HG02610 (cell line): Measurements from ENCODE around the gene TOGARAM2.
A peak's percentile ranks its signal among the peaks of the same experiment; 100 is the strongest.

Experiments used
- ATAC-seq: cut with Tn5 transposase; IDR thresholded peaks from one replicate; pipeline ENCODE4 v1.9.1; 2021; ENCODE audit warnings: mild to moderate bottlenecking, moderate library complexity; ENCODE audit not compliant: unreplicated experiment

TOGARAM2 gene

DNA sequence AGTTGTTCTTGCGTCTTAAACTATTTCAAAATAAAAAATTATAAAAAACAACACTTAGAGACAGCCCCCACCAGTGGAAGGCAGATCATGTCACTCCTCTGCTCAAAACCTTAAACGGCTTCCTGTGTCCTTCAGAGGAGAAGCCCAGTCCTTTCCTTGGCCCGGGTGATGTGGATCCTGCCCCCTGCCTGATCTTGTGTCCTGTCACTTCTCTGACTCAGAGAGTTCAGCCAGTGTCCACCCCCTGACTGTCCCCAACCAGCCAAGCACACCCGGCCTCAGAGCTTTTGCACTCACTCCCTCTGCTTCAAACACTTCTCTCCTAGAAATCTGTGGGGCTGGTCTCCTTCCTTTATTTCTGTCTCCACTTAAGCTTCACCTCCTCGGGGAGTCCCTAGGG, 35.4 kb downstream of the TOGARAM2 start:
- no peak for ATAC-seq

DNA sequence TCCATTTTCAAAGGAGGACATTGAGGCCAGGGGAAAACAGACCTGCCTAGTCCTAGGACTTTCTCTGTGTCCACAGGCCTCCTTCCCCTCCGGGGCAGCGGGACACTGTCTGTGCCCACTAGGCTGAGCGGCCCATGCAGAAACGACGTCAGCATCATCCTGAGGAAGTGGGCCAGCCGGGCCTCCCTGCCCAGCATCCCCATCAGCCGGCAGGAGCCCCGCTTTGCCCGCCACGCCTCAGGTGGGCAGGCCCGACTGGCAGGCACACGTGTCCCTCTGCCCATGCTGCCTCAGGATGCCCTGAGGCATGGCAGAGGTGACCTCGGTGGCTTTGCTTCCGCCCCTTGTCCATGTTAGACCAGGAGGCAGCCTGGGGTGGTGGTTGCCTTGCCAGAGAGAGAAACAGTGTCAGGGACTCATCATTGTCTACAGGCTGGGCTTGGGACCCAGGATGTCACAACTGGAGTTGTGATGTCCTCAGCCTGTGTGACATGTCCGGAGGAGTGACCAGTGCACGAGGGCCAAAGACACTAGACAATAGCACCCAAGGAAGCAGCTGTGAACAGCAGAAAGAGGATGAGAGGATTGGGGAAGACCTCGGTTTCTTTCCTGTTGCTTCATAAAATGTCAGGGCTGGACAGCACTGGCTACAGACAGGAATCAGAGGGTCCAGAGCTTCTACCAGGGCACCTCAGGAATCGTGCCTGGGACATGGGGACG, 36.8 kb downstream of the TOGARAM2 start:
- no peak for ATAC-seq

DNA sequence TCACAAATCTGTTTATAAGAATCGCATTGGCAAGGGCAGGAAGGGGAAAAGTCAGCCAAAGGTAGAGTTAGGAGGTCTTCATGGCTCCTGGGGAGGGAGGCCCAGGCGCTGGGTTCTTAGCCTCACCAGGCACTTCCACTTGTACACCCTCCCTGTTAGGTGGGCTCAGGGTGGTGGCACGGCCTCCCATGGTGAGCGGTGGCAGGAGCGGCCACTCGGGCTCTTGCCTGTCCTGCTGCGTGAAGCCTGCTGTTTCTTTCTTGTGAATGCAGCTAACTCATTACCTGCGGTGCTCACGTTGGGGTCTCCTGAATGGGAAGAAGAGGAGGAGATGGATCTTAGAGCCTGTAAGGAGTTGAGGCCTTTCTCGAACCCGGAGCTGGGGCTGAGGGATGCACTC, 40.8 kb downstream of the TOGARAM2 start:
- ATAC-seq = no peak

DNA sequence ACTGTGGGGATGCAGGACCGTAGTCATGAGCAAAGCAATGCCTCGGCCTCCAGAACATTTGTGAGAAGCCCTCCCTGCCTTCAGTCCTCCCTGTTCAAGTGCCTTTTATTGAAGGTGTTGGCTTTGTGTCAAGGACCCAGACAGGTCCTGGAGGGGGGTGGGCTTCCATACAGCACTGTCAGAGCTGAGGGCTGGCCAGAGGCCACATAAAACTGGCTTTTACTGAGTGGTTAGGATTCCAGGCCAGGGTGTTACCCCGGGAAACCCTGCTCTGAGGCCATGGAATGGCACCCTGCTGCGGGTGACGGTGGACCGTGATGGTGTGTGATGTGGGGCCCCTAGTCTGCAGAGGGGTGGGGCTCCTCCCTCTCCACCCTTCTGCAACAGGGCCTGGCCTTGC, 41.6 kb downstream of the TOGARAM2 start:
- ATAC-seq = no peak

DNA sequence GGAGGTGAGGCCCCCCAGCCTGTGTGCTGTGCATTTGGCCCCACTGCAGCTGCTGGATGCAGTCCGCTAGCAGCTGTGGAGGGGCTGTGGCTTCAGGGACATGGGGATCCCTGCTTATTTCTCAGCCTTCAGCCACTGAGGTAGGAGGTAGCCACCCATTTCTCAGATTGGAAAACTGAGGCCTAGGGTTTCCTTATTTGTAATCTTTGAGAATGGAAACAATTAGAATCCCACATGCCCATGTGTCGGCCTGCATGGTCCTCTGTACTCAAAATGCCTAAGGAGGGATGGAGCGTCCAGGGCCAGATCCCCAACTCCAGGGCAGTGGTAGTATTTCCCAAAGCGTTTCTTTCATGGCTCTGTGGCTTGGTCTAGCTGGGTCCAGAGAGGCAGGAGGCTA, 42.1 kb downstream of the TOGARAM2 start:
- no peak for ATAC-seq

DNA sequence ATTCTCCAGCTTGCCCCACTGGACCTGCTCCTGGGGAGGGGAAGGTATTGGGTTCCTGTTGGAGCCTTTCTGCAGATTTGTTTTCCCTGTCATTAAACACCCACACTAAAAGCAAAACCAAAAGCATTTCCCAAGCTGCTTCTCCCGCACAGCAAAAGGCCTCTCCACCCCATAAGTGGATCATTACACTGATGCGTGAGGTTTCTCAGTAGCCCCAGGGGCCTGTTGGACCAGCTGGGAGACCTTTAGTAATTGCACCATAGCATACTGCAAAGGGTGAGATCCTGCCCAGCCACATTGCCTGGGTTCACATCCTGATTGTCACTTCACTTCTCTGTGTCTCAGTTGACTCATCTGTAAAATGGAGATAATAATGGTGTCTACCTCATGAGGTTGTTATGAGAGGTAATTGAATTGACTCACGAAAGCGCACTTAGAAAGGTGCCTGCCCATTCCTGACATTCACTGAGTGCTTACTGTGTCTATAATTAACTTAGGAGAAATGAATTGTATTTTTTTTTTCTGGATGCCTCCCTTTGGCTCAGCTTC, 43.9 kb downstream of the TOGARAM2 start:
- no peak for ATAC-seq

DNA sequence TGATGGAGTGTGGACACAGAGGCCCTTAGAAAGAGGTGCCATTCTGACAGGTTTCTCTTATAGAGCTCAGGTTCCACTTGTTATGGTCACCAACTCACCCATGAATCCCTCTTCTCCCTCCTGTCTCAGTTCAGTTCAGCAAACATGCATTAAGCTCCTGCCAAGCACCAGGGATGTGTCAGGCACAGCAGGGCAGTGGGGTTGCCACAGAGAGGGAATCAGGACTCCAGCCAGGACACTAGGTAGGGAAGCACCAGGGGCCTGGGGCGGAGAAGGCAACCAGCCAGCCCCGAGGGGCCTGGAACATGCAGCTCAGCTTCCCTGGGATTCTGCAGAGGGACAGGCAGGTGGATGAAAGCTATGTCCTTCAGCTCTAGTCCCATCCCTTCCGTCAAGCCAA, 44.6 kb downstream of the TOGARAM2 start:
- no peak for ATAC-seq

DNA sequence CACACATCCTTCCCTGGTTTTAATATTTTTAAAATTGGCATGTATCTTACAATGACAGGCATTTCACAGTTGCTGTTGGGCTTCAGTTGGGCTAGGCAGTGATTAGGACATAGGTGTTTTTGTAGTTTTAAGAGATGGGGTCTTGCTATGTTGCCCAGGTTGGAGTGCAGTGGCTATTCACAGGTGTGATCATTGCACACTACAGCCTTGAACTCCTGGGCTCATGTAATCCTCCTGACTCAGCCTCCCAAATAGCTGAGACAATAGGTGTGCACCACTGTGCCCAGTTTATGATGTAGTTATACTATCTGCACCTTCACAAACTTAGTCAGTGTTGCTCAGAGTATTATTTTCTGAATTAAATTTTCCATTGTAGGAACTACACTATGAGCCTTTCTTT, 49.9 kb downstream of the TOGARAM2 start:
- ATAC-seq = no peak

DNA sequence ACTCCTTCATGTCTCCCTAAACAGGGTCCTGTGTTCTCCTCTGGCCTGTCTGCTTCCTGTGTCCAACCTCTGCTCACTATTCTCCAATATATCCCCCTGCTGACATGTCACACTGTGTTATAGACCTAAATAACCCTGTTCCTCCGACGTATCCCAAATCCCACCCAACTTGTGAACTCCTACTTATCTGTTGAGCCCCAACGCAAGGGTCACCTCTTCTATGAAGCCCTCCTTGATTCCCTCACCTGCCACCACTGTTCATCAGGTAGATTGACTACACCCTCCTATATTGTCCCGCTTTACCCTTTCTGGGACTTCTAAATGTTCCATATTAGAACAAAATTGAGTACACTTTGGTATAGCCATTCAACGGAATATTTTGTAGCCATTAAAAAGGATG, 51.1 kb downstream of the TOGARAM2 start:
- no peak for ATAC-seq

DNA sequence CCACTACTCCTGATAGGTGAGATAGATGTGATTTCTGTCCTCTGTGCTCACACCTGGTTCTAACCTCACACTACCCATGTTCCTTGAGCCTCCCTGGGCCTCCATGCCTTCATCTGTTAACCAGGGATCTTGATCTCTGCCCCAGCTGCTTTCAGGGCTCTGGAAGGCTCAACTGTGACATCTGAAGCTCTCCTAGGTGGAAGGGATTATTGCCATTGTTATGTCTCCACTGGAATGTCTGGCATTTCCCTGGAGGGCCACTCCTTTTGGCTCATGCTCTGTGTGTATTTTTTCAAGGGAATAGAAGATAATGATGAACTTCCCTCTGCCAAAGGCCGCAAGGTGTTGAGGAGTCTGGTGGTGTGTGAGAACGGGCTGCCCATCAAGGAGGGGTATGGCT, 52.1 kb downstream of the TOGARAM2 start:
- ATAC-seq = no peak

DNA sequence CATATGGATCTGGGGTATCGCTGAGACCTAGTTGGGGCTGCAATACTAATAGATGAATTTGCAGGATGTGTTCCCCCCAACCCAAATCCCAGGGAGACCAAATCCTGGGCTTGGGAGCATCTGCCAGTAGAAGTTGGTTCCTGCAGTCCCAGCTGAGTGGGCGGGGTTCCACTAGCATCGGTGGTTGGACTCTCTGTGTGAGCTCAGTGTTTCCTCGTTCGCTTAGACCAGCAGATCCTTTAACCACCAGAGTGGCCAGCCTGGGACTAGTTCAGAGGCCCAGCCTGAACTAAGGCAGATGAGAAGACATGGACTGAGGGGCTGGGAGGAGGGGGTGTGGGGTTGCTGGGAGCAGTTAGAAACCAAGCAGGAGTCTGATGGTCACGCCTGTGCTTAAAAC, 52.6 kb downstream of the TOGARAM2 start:
- no peak for ATAC-seq

DNA sequence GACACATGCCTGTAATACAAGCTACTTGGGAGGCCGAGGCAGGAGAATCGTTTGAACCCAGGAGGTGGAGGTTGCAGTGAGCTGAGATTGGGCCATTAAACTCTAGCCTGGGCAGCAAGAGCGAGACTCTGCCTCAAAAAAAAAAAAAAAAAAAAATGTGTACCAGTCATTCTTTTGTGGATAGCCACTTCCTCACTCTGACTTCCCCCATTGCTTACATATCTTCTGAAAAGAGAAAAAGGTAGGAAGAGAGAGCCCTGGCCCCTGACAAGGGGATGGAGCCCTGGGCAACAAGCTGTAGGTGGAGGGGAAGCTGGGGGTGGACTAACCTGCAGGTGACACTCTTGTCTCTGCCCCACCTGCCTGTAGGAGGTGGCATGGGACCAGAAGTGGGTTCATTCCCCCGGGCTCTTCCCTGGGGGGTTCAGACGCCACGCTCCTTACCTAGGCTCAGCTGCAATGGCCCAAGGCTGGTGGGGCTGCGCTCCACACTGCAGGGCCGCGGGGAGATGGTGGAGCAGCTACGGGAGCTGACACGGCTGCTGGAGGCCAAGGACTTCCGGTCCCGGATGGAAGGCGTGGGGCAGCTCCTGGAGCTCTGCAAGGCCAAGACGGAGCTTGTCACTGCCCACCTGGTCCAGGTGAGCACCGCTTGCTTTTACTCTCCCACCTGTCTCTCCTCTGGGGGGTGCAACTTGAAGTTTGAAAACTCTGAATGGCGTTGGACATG, 54.1 kb downstream of the TOGARAM2 start:
- ATAC-seq = no peak

DNA sequence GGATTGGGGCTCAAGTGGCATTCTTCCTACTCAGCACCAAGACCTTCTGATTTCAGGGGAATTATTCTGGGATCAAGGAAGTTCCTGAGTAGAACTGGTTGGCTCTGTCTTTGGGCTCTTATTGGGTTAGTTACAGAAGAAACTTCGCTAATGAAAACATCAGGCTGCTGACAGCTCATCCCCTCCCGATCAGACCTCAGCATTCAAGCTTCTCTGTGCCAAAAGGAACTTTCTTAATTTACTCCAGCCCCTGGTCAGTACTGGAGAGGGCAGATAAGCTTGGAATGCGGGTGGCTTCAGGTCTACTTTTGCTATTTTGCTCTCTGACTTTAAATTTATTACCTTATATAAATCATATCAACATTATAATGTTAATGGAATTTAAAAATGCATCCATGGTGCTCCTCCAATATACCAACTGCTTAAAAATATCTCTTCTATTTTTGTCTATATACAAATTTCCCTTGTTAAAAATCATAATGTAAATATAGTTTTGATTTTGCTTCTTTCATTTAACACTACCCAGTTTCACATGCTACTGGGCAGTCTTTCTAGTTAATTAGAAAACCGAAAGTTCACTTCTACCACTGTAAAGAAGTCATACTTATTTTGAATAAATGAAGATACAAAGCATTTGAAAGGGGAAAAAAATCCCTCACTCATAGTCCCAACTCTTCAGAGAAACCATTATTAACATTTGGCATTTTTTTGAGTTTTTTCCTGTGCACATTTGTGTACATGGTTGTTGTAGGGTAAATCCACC, 58.8 kb downstream of the TOGARAM2 start:
- peak; percentile 59 for ATAC-seq

DNA sequence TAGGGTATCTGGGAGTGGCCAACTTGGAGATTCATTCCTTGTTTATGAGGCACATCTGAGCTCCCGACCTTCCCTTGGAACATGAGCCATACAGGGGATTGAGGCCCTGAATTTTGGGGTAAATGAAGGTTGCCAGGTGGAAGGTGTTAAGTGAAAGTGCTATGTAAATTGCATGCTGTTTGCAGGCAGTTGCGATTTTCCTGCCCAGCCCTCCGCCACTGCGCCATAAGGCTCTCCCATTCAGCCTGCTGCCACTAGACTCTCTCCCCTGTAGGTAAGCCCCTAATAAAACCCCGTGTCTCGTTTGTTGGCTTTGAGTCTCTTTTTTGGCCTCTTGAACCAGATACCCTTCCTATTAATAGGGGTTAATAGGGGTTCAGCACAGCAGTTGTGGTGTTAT, 59.5 kb downstream of the TOGARAM2 start:
- ATAC-seq = peak; percentile 24

DNA sequence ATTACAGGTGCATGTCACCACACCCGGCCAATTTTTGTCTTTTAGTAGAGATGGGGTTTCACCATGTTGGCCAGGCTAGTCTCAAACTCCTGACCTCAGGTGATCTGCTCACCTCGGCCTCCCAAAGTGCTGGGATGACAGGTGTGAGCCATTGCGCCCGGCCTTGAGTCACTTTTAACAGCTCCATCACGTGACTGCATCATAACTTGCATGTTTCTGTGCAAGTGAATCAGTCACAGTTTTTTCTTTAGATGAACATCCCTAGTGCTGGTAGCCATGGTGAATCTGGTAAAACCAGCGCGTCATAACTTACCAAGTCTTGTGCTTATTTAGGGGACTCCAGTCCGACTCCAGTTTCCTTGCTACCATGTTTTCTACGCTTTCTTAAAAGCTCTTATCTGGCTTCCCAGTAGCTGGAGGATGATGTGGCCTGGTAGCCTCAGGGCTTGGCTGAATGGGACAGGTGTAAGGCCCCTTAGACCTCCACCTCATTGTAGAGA, 60.1 kb downstream of the TOGARAM2 start:
- no peak for ATAC-seq

DNA sequence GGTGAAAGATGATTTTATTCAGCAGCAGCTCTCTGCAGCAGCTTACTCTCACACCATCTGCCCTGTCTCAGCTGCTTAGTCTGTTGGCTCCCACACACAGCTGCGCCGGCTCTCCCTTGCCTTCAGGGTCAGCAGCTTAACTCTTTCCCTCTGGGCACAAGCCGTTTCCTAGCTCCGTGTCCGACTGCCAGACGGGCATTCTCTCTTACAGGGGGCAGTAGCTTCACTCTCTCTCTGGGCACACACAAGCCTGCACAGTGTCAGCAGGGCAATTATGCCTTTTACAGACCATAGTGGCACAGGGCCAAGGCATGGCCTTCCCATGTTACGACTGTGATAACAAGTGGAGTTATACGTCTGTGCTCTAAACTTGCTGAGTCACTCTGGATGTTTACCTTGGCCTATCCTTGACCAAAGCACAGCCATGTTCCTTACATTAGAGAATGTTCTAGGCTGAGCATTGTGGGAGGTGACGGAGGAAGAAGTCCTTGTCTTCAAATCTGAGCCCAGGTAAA, 61.5 kb downstream of the TOGARAM2 start:
- ATAC-seq = no peak

DNA sequence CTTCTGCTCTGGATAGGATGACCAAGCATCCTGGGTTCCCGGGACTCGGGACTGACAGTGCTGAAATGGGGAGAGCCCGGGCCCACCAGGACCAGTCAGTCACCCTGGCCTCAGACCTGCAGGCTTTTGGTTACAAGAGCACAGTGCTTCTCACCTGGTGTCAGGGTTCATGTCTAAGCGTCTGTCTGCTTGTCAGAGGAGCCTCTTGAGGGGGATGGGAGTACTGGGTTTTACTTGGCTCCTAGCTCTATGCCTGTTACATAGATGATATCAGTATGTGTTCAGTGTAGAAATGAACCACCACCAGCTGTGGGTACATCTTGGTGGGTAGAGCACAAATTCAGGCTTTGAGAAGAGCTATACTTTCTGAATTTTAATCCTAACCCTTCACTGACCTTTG, 63.4 kb downstream of the TOGARAM2 start:
- ATAC-seq = no peak

DNA sequence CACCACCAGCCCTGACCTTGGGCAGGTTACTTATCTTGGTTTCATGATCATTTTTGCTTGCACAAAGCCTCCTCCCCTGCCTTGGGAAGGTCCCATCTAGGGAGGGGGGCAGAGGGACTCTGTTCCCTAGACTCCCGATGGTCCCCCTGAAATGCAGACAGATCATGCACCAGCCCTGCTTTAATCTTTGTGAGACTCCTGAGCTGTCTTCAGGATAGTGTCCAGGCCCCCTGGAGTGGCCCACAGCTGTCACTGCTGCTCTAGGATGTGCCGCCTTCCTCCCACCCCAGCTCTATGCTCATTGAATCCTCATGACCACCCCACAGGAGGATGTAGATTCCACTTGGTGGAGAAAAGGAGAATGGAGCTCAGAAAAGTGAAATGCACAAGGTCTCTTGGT, 65.2 kb downstream of the TOGARAM2 start:
- ATAC-seq = no peak

DNA sequence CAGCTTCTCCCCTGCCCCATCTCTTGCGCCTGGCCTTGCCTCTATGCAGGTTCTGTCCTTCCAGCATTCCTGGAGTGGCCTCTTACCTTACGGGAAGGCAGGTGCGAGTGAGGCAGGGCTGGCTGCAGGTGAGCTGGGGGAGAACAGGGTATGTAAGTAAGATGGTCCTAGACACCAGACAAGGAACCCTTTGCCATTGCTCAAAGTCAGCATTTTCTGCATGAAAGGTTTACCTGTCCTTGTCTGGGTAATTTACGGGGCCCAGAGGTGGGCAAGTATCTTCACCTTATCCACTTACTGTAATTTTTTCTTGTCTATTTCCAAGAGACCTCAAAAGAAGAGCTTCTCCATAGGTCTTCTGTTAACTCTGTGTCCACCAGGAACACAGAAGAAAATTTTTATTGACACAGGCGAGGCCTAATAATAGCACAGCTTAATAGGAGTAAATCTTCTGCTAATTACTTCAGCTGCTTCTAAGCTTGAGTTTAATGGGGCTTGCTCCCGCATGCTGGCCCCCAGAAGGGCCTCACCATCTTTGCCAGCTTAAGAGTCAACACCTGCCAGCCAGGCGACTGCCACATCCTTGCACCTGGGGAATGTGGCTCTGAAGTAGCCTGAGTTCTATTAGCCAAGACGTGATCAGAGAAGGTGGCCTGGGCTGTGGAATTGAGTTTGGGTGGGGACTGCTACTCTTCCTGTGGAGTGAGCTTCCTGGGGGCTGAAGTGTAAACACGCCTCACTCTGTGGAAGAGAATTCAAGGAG, 66.2 kb downstream of the TOGARAM2 start:
- no peak for ATAC-seq

DNA sequence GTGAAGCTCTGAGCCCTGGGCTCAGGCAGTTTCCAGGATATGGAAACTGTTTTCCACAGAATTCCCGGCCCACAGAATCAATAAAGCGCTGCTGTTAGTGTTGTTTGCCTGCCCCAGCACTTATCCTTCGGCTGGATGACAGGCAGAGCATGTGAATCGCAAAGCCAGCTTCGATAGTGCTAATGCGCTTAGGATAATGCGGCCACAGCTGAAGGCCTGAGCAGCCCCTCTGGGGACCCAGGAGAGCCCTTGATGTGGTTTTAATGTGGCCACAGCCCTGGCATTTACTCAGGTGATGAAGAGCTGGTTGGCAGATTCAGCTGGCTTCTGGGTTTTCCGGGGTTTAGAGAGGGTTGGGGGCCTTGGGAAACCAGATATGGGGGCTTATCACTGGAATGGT, 69.5 kb downstream of the TOGARAM2 start:
- no peak for ATAC-seq

DNA sequence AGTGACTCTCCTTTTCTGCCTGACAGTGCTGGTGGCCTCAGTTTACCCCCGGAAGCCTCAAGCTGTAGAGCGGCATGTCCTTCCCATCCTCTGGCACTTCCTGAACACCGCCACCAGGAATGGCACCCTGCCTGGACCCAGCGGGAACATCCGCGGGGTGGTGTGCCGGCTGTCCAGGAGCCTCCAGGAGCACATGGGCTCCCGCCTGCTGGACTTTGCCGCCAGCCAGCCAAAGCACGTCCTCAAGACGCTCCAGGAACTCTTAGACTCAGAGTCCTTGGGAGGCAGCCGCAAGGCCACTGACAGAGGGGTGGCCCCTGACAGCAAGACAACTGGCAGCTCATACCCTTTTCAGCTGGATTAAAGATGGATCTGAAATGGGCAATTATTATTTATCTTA, 70.6 kb downstream of the TOGARAM2 start:
- no peak for ATAC-seq
